Osteocyte (in vitro differentiated cells): ENCODE results near the gene RYR2. TPM values are rescaled to one million over a fixed set of nuclear protein-coding genes. Genes with fewer than 3 reads are reported as not detected.

Experiments
- DNase-seq: peaks from one replicate; pipeline ENCODE4 v3.0.0; 2021; ENCODE audit warnings: mixed read lengths; ENCODE audit not compliant: unreplicated experiment; ENCODE audit errors: extremely low spot score
- H3K27ac Mint-ChIP-seq: one replicate; pipeline ENCODE4 v1.8.0; 2021; ENCODE audit warnings: mild to moderate bottlenecking, mixed read lengths; ENCODE audit not compliant: unreplicated experiment
- H3K27me3 Mint-ChIP-seq: one replicate; pipeline ENCODE4 v1.8.0; 2021; ENCODE audit warnings: mixed read lengths; ENCODE audit not compliant: unreplicated experiment
- H3K36me3 Mint-ChIP-seq: one replicate; pipeline ENCODE4 v1.8.0; 2021; ENCODE audit warnings: mixed read lengths; ENCODE audit not compliant: unreplicated experiment
- H3K4me1 Mint-ChIP-seq: one replicate; pipeline ENCODE4 v1.8.0; 2021; ENCODE audit warnings: mixed read lengths; ENCODE audit not compliant: unreplicated experiment
- H3K4me3 Mint-ChIP-seq: one replicate; pipeline ENCODE4 v1.8.0; 2021; ENCODE audit warnings: mild to moderate bottlenecking, moderate library complexity, mixed read lengths; ENCODE audit not compliant: unreplicated experiment
- H3K9me3 Mint-ChIP-seq: one replicate; pipeline ENCODE4 v1.8.0; 2021; ENCODE audit warnings: mixed read lengths; ENCODE audit not compliant: unreplicated experiment
- total RNA-seq: library from RNA; stranded (reverse); gene quantifications from 2 replicates; pipeline ENCODE4 v1.2.1, GENCODE V29; 2021
- TF ChIP-seq, protein P1 (sequence below): fragments of 200-600 bp; sonication (generic); IDR thresholded peaks from 2 replicates; pipeline ENCODE4 v1.5.0; 2021; ENCODE audit warnings: antibody characterized with exemption, mild to moderate bottlenecking, moderate library complexity

The RYR2 gene
- total RNA-seq, 1 donor from 2014 or later: 0.03 TPM

DNA sequence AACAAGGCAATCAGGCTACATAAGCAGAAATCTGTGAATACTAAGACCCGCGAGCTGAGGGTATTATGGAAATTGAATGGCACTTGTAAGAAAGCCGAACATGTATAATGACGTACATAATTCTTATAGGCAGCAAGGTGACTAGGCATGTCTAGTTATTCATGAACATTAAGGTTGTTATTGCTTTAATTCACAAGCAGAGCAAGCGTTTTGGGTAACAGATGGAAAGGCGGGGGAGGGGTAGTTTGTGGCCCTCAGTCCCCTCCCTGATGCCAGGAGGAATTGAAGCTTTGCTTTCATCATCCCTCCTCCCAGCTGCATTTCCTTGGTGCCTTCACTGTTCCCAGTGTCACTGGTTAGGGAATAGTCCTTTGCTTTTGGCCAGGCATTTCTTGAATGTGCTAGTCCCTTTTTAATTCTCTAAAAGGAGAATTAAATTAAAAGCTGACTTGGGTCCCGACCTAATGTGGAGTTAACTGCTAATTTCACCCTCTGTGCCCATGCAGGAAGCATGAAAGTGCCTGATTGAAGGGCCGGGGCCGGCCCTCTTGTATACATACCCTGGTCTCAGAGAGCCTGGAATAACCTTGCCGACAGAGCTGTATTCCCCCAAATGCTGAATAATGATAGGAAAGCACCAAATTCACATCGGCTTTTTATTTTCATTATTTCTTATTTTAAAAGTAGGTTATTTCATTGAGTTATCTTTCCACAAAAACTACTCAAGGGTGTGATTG lies 42.5 kb downstream of the RYR2 start:
- H3K36me3 Mint-ChIP-seq: no peaks in the 10 kb centered on the region
- no peak for DNase-seq
- H3K27me3 Mint-ChIP-seq: peaks cover 2% of the 10 kb centered on the region
- H3K9me3 Mint-ChIP-seq: peaks cover 6% of the 10 kb centered on the region
- no peaks in the 10 kb centered on the region for H3K4me1 Mint-ChIP-seq
- TF ChIP-seq, protein P1, sequence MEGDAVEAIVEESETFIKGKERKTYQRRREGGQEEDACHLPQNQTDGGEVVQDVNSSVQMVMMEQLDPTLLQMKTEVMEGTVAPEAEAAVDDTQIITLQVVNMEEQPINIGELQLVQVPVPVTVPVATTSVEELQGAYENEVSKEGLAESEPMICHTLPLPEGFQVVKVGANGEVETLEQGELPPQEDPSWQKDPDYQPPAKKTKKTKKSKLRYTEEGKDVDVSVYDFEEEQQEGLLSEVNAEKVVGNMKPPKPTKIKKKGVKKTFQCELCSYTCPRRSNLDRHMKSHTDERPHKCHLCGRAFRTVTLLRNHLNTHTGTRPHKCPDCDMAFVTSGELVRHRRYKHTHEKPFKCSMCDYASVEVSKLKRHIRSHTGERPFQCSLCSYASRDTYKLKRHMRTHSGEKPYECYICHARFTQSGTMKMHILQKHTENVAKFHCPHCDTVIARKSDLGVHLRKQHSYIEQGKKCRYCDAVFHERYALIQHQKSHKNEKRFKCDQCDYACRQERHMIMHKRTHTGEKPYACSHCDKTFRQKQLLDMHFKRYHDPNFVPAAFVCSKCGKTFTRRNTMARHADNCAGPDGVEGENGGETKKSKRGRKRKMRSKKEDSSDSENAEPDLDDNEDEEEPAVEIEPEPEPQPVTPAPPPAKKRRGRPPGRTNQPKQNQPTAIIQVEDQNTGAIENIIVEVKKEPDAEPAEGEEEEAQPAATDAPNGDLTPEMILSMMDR: no peak
- H3K4me3 Mint-ChIP-seq: no peak overlapping the region
- no peak overlapping the region for H3K27ac Mint-ChIP-seq

DNA sequence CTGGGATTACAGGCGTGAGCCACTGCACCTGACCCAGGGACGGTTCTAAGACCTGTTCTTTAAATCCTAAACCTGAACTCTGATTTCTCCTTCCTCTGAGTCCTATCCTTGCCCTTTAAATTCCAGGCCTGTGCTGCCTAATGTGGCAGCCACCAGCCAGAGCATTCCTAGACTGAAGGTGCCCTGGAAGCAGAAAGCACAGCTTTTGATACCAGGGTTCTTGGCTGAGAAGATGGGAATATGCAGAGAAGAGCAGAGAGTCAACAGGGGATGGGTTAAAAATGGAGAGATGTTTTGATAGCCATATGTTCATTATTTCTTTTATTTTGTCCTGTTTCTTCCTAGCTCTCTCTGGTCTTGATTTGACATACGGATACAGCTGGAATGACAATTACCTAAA lies 49.7 kb downstream of the RYR2 start:
- TF ChIP-seq, protein P1: no peak
- peak; percentile 38 for DNase-seq
- peaks cover 2% of the 10 kb centered on the region for H3K27me3 Mint-ChIP-seq
- no peaks in the 10 kb centered on the region for H3K36me3 Mint-ChIP-seq
- no peak overlapping the region for H3K4me3 Mint-ChIP-seq
- no peaks in the 10 kb centered on the region for H3K4me1 Mint-ChIP-seq
- no peak overlapping the region for H3K27ac Mint-ChIP-seq
- H3K9me3 Mint-ChIP-seq: peaks cover 9% of the 10 kb centered on the region

DNA sequence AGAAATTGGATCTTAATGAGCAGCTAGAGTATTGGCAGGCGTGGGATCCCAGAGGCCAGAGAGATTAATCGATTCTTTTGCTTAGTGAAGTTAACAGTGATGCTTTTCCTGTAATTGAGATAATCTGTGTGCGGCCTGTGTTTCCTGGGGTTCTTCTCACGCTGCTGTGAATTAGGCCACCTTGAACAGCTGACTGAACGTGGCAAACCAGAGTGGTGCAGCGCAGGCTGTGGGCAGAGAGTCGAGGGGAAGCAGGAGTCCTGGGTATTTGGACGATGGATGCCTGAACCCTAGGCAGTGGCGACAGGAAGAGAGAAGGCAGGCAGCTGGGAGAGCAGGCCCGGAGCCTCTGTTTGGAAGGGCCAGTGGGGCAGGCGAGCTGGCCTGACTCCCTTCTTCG lies 51.7 kb downstream of the RYR2 start:
- TF ChIP-seq, protein P1: no peak
- H3K9me3 Mint-ChIP-seq: peaks cover 9% of the 10 kb centered on the region
- H3K36me3 Mint-ChIP-seq: no peaks in the 10 kb centered on the region
- no peaks in the 10 kb centered on the region for H3K4me1 Mint-ChIP-seq
- no peak overlapping the region for H3K4me3 Mint-ChIP-seq
- DNase-seq: peak; percentile 65
- no peak overlapping the region for H3K27ac Mint-ChIP-seq
- H3K27me3 Mint-ChIP-seq: no peaks in the 10 kb centered on the region

DNA sequence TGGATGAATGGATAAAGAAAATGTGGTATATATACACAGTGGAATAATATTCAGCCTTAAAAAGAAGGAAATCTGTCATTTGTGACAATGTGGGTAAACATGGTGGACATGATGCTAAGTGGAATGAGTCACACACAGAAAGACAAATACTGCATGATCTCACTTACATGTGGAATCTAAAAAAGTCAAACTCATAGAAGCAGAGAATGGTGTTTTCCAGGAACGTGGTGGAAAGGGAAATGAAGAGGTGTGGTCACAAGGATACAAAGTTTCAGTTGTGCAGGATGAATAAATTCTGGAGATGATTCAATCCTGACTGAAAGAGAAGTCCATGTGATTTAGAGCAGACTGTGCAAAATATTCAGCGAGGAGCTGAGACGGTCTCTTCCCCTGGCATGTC lies 56.6 kb downstream of the RYR2 start:
- TF ChIP-seq, protein P1: no peak
- Mint-ChIP-seq H3K36me3 (no peaks in the 10 kb centered on the region), H3K27ac (no peak overlapping the region), H3K4me3 (no peak overlapping the region), H3K9me3 (peaks cover 4% of the 10 kb centered on the region), H3K4me1 (no peaks in the 10 kb centered on the region), H3K27me3 (no peaks in the 10 kb centered on the region)
- no peak for DNase-seq

DNA sequence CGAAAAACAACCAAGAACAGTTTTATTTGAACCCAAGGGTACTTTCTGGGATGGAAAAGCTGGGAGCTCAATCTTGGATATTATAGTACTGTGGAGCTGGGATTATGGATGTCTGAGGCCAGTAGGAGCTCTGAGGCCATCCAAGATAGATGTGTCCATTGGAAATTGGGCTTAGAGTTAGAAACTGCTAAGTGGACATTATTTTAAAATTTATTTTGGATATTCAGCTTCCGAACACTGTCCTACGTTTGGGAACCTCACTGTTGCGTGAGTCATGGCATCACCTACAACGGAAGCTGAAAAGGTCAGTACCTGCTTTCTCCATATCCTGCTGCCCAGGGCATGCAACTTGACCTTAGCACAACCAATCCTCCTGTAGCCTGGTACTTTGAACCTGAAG lies 61.0 kb downstream of the RYR2 start:
- Mint-ChIP-seq H3K27ac (no peak overlapping the region), H3K4me3 (no peak overlapping the region), H3K9me3 (no peaks in the 10 kb centered on the region), H3K36me3 (no peaks in the 10 kb centered on the region), H3K27me3 (no peaks in the 10 kb centered on the region), H3K4me1 (no peaks in the 10 kb centered on the region)
- TF ChIP-seq, protein P1: no peak
- no peak for DNase-seq
